HCT116 (cell line): ENCODE measurements around the gene NT5C2.

ENCODE experiments used
- EGR1 ChIP-seq: IDR thresholded peaks from 2 replicates; pipeline ENCODE4 v1.6.1; 2012; ENCODE audit warnings: low read depth
- ELF1 ChIP-seq: IDR thresholded peaks from 2 replicates; pipeline ENCODE4 v1.6.1; 2012; ENCODE audit warnings: low read depth, borderline replicate concordance
- EZH2 ChIP-seq: fragments of 200-600 bp; sonication (generic); IDR thresholded peaks from 2 replicates; pipeline ENCODE4 v1.6.1; 2017; ENCODE audit warnings: antibody characterized with exemption, mixed run types
- EZH2phosphoT487 ChIP-seq: fragments of 200-600 bp; IDR thresholded peaks from 2 replicates; pipeline ENCODE4 v1.6.1; 2018; ENCODE audit warnings: antibody characterized with exemption, borderline replicate concordance
- JUND ChIP-seq: IDR thresholded peaks from 2 replicates; pipeline ENCODE4 v1.6.1; 2012
- POLR2A ChIP-seq: IDR thresholded peaks from 2 replicates; pipeline ENCODE4 v1.7.0; 2011; ENCODE audit warnings: borderline replicate concordance; ENCODE audit not compliant: insufficient read depth, insufficient read length; ENCODE audit errors: extremely low read depth
- POLR2AphosphoS5 ChIP-seq: IDR thresholded peaks from 2 replicates; pipeline ENCODE4 v1.6.1; 2011; ENCODE audit warnings: mild to moderate bottlenecking, low read depth, low read length, moderate library complexity
- RAD21 ChIP-seq: IDR thresholded peaks from 2 replicates; pipeline ENCODE4 v1.6.1; 2012; ENCODE audit warnings: low read depth, mild to moderate bottlenecking
- ZNF274 ChIP-seq: fragments of 200-500 bp; sonication (Bioruptor generic); IDR thresholded peaks from 2 replicates; pipeline ENCODE4 v1.6.1; 2014; ENCODE audit warnings: mild to moderate bottlenecking, low read depth, low read length, inconsistent platforms
- TF ChIP-seq, protein P1 (sequence below), 3 experiments: fragments of 200-600 bp in 1 of 3; sonication (generic) in 1 of 3; IDR thresholded peaks in 2 of 3; conservative IDR thresholded peaks in 1 of 3; 2 replicates each; pipeline ENCODE4 v1.5.1; 2012 to 2017; ENCODE audit warnings: low read depth in 2 of 3, low read length in 2 of 3, antibody characterized with exemption in 1 of 3, borderline replicate concordance in 1 of 3, control low read depth in 1 of 3, mild to moderate bottlenecking in 1 of 3, mixed read lengths in 1 of 3, mixed run types in 1 of 3, moderate library complexity in 1 of 3; ENCODE audit not compliant: insufficient read depth in 1 of 3
- TF ChIP-seq, protein P2 (sequence below): IDR thresholded peaks from 2 replicates; pipeline ENCODE4 v1.6.1; 2012
- TF ChIP-seq, protein P3 (sequence below): IDR thresholded peaks from 2 replicates; pipeline ENCODE4 v1.6.1; 2012

DNA sequence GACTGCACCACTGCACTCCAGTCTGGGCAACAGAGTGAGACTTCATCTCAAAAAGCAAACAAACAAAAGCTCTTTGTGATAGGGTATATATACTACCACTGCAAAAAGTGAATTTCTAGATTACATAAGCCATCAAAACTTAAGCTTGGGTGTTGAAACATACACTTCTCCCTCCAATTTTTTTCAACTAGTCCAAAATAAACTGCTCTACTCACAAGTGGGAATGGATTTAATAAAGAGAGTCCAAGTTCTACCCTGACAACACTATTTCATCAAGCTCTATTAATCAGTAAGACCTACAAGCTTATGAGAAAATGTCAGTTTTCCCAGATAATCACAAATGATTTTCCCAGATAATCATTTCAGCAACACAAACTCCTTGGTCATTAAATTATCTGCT is 82.7 kb downstream of the NT5C2 start:
- TF ChIP-seq, protein P1, sequence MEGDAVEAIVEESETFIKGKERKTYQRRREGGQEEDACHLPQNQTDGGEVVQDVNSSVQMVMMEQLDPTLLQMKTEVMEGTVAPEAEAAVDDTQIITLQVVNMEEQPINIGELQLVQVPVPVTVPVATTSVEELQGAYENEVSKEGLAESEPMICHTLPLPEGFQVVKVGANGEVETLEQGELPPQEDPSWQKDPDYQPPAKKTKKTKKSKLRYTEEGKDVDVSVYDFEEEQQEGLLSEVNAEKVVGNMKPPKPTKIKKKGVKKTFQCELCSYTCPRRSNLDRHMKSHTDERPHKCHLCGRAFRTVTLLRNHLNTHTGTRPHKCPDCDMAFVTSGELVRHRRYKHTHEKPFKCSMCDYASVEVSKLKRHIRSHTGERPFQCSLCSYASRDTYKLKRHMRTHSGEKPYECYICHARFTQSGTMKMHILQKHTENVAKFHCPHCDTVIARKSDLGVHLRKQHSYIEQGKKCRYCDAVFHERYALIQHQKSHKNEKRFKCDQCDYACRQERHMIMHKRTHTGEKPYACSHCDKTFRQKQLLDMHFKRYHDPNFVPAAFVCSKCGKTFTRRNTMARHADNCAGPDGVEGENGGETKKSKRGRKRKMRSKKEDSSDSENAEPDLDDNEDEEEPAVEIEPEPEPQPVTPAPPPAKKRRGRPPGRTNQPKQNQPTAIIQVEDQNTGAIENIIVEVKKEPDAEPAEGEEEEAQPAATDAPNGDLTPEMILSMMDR (IDR thresholded peaks at IDR 0.05 in 2 of 3, conservative IDR thresholded peaks at IDR 0.05 in 1 of 3; ENCODE audit: borderline replicate concordance in 1 of 3, insufficient read depth in 1 of 3, low read depth in 2 of 3, low read length in 2 of 3): no peak
- TF ChIP-seq POLR2AphosphoS5: no peak
- no peak for TF ChIP-seq ZNF274
- TF ChIP-seq POLR2A: no peak
- TF ChIP-seq ELF1: no peak
- no peak for TF ChIP-seq EZH2phosphoT487
- no peak for TF ChIP-seq JUND
- TF ChIP-seq, protein P2, sequence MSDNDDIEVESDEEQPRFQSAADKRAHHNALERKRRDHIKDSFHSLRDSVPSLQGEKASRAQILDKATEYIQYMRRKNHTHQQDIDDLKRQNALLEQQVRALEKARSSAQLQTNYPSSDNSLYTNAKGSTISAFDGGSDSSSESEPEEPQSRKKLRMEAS: no peak
- TF ChIP-seq EGR1: no peak
- TF ChIP-seq, protein P3, sequence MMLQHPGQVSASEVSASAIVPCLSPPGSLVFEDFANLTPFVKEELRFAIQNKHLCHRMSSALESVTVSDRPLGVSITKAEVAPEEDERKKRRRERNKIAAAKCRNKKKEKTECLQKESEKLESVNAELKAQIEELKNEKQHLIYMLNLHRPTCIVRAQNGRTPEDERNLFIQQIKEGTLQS: no peak
- no peak for TF ChIP-seq EZH2
- TF ChIP-seq RAD21: no peak
